ENCODE results near the gene VKORC1L1. TPM values are rescaled to one million over a fixed set of nuclear protein-coding genes. Genes with fewer than 3 reads are reported as not detected.
A peak's percentile ranks its signal among the peaks of the same experiment; 100 is the strongest.
"Not testable (repeated sequence)": the region's sequence is repeated elsewhere in the genome, so short reads cannot be mapped to it uniquely, and the experiment has no call there.

Gene VKORC1L1
- total RNA-seq (2014; rRNA removed; shearing (Covaris generic); ENCODE audit: low replicate concordance): 7.9 and 23.6 TPM in 2 replicates

GRCh38 chr7:65872776-65873581, at the start of gene VKORC1L1:
TSS of gene VKORC1L1 (plus strand) at chr7:65873074. CDS start at chr7:65873372, 298 bp downstream.
- H3K4me1 ChIP-seq (ENCODE audit: low read length): peaks cover 12% of the 10 kb centered on the region
- H3K36me3 ChIP-seq (ENCODE audit: insufficient read depth, low read length): no peaks in the 10 kb centered on the region
- no peaks in the 10 kb centered on the region for H3K9me3 ChIP-seq (ENCODE audit: low read length)
- H3K4me3 ChIP-seq (ENCODE audit: low read length): peak within 1 kb of the TSS; percentile 97
- H4K20me1 ChIP-seq (ENCODE audit: insufficient read depth, low read depth, low read length): no peaks in the 10 kb centered on the region
- peak within 1 kb of the TSS; percentile 68 for H3K4me2 ChIP-seq (ENCODE audit: low read depth, low read length, poor library complexity, severe bottlenecking)
- H3K79me2 ChIP-seq (ENCODE audit: low read length): peaks cover 40% of the 10 kb centered on the region
- H3K27me3 ChIP-seq (ENCODE audit: low read length): no peaks in the 10 kb centered on the region
- H2AFZ ChIP-seq (ENCODE audit: low read length): no peak within 1 kb of the TSS
- H3K9me2 ChIP-seq (replicated peaks; ENCODE audit: insufficient read depth, low read length): no peaks in the 10 kb centered on the region
- H3K9ac ChIP-seq (ENCODE audit: low read length): peak within 1 kb of the TSS; percentile 88
- H3K27ac ChIP-seq (ENCODE audit: low read length): peak within 1 kb of the TSS; percentile 62
- peak; percentile 98 for DNase-seq

- H3K9me2 ChIP-seq (replicated peaks; ENCODE audit: insufficient read depth, low read length): no peaks in the 10 kb centered on the region
- H3K79me2 ChIP-seq (ENCODE audit: low read length): no peaks in the 10 kb centered on the region
- H3K36me3 ChIP-seq (ENCODE audit: insufficient read depth, low read length): no peaks in the 10 kb centered on the region
- no peaks in the 10 kb centered on the region for H3K27me3 ChIP-seq (ENCODE audit: low read length)
- no peak for DNase-seq
- H3K27ac ChIP-seq (ENCODE audit: low read length): no peak overlapping the region
- H3K4me2 ChIP-seq (ENCODE audit: low read depth, low read length, poor library complexity, severe bottlenecking): no peak overlapping the region
- no peak overlapping the region for H3K4me3 ChIP-seq (ENCODE audit: low read length)
- no peaks in the 10 kb centered on the region for H3K9me3 ChIP-seq (ENCODE audit: low read length)
- H3K9ac ChIP-seq (ENCODE audit: low read length): no peak overlapping the region
- H2AFZ ChIP-seq (ENCODE audit: low read length): no peak overlapping the region
- H3K4me1 ChIP-seq (ENCODE audit: low read length): no peaks in the 10 kb centered on the region
- H4K20me1 ChIP-seq (ENCODE audit: insufficient read depth, low read depth, low read length): no peaks in the 10 kb centered on the region
Measured at GRCh38 chr7:65827366-65827765, 45.5 kb upstream of the VKORC1L1 start.

GRCh38 chr7:65832281-65832680, 40.6 kb upstream of the VKORC1L1 start:
- H3K79me2 ChIP-seq (ENCODE audit: low read length): no peaks in the 10 kb centered on the region
- H3K27ac ChIP-seq (ENCODE audit: low read length): no peak overlapping the region
- H3K9me2 ChIP-seq (replicated peaks; ENCODE audit: insufficient read depth, low read length): no peaks in the 10 kb centered on the region
- no peaks in the 10 kb centered on the region for H4K20me1 ChIP-seq (ENCODE audit: insufficient read depth, low read depth, low read length)
- no peaks in the 10 kb centered on the region for H3K36me3 ChIP-seq (ENCODE audit: insufficient read depth, low read length)
- H3K4me1 ChIP-seq (ENCODE audit: low read length): no peaks in the 10 kb centered on the region
- H2AFZ ChIP-seq (ENCODE audit: low read length): no peak overlapping the region
- no peaks in the 10 kb centered on the region for H3K9me3 ChIP-seq (ENCODE audit: low read length)
- H3K4me3 ChIP-seq (ENCODE audit: low read length): no peak overlapping the region
- no peak for DNase-seq
- H3K4me2 ChIP-seq (ENCODE audit: low read depth, low read length, poor library complexity, severe bottlenecking): no peak overlapping the region
- H3K9ac ChIP-seq (ENCODE audit: low read length): no peak overlapping the region
- H3K27me3 ChIP-seq (ENCODE audit: low read length): no peaks in the 10 kb centered on the region

- not testable (repeated sequence) for DNase-seq; H3K9ac ChIP-seq (ENCODE audit: low read length); H3K9me3 ChIP-seq (ENCODE audit: low read length); H3K9me2 ChIP-seq (replicated peaks; ENCODE audit: insufficient read depth, low read length); H4K20me1 ChIP-seq (ENCODE audit: insufficient read depth, low read depth, low read length); H3K79me2 ChIP-seq (ENCODE audit: low read length); H3K27me3 ChIP-seq (ENCODE audit: low read length); H3K4me2 ChIP-seq (ENCODE audit: low read depth, low read length, poor library complexity, severe bottlenecking); H3K4me3 ChIP-seq (ENCODE audit: low read length); H3K4me1 ChIP-seq (ENCODE audit: low read length); H3K36me3 ChIP-seq (ENCODE audit: insufficient read depth, low read length); H2AFZ ChIP-seq (ENCODE audit: low read length); H3K27ac ChIP-seq (ENCODE audit: low read length)
Measured at GRCh38 chr7:65836684-65837083, 36.2 kb upstream of the VKORC1L1 start.

- H3K9me2 ChIP-seq (replicated peaks; ENCODE audit: insufficient read depth, low read length); H3K4me1 ChIP-seq (ENCODE audit: low read length); H3K79me2 ChIP-seq (ENCODE audit: low read length); H2AFZ ChIP-seq (ENCODE audit: low read length); H4K20me1 ChIP-seq (ENCODE audit: insufficient read depth, low read depth, low read length); H3K36me3 ChIP-seq (ENCODE audit: insufficient read depth, low read length); DNase-seq; H3K4me3 ChIP-seq (ENCODE audit: low read length); H3K27ac ChIP-seq (ENCODE audit: low read length); H3K9me3 ChIP-seq (ENCODE audit: low read length); H3K4me2 ChIP-seq (ENCODE audit: low read depth, low read length, poor library complexity, severe bottlenecking); H3K27me3 ChIP-seq (ENCODE audit: low read length); H3K9ac ChIP-seq (ENCODE audit: low read length): not testable (repeated sequence)
Measured at GRCh38 chr7:65837541-65837956, 35.3 kb upstream of the VKORC1L1 start.

- Histone ChIP-seq H2AFZ (ENCODE audit: low read length) (no peak overlapping the region), H3K27me3 (ENCODE audit: low read length) (no peaks in the 10 kb centered on the region), H3K27ac (ENCODE audit: low read length) (no peak overlapping the region), H3K36me3 (ENCODE audit: insufficient read depth, low read length) (no peaks in the 10 kb centered on the region), H3K79me2 (ENCODE audit: low read length) (no peaks in the 10 kb centered on the region), H3K9me2 (replicated peaks; ENCODE audit: insufficient read depth, low read length) (no peaks in the 10 kb centered on the region), H3K9me3 (ENCODE audit: low read length) (no peaks in the 10 kb centered on the region), H3K4me2 (ENCODE audit: low read depth, low read length, poor library complexity, severe bottlenecking) (no peak overlapping the region), H3K9ac (ENCODE audit: low read length) (peak overlapping the region; percentile 33; the same call in 1 of the 2 replicates), H3K4me3 (ENCODE audit: low read length) (no peak overlapping the region), H4K20me1 (ENCODE audit: insufficient read depth, low read depth, low read length) (no peaks in the 10 kb centered on the region), H3K4me1 (ENCODE audit: low read length) (no peaks in the 10 kb centered on the region; the same call in 1 of the 2 replicates)
- no peak for DNase-seq
Measured at GRCh38 chr7:65839846-65840245, 33.0 kb upstream of the VKORC1L1 start.

- H3K27ac ChIP-seq (ENCODE audit: low read length): no peak overlapping the region
- DNase-seq: peak; percentile 91
- H3K79me2 ChIP-seq (ENCODE audit: low read length): no peaks in the 10 kb centered on the region
- no peaks in the 10 kb centered on the region for H4K20me1 ChIP-seq (ENCODE audit: insufficient read depth, low read depth, low read length)
- H3K9ac ChIP-seq (ENCODE audit: low read length): peak overlapping the region; percentile 33; the same call in 1 of the 2 replicates
- H3K9me2 ChIP-seq (replicated peaks; ENCODE audit: insufficient read depth, low read length): no peaks in the 10 kb centered on the region
- peak overlapping the region; percentile 57; the same call in 1 of the 2 replicates for H2AFZ ChIP-seq (ENCODE audit: low read length)
- H3K4me2 ChIP-seq (ENCODE audit: low read depth, low read length, poor library complexity, severe bottlenecking): no peak overlapping the region
- H3K27me3 ChIP-seq (ENCODE audit: low read length): no peaks in the 10 kb centered on the region
- H3K9me3 ChIP-seq (ENCODE audit: low read length): no peaks in the 10 kb centered on the region
- no peaks in the 10 kb centered on the region for H3K36me3 ChIP-seq (ENCODE audit: insufficient read depth, low read length)
- H3K4me3 ChIP-seq (ENCODE audit: low read length): no peak overlapping the region
- no peaks in the 10 kb centered on the region; the same call in 1 of the 2 replicates for H3K4me1 ChIP-seq (ENCODE audit: low read length)
Measured at GRCh38 chr7:65840446-65840845, 32.4 kb upstream of the VKORC1L1 start.

- not testable (repeated sequence) for H2AFZ ChIP-seq (ENCODE audit: low read length); H3K9me3 ChIP-seq (ENCODE audit: low read length); H3K9me2 ChIP-seq (replicated peaks; ENCODE audit: insufficient read depth, low read length); H3K4me3 ChIP-seq (ENCODE audit: low read length); H3K79me2 ChIP-seq (ENCODE audit: low read length); H3K27ac ChIP-seq (ENCODE audit: low read length); H3K27me3 ChIP-seq (ENCODE audit: low read length); H3K9ac ChIP-seq (ENCODE audit: low read length); H3K4me2 ChIP-seq (ENCODE audit: low read depth, low read length, poor library complexity, severe bottlenecking); DNase-seq; H3K4me1 ChIP-seq (ENCODE audit: low read length); H3K36me3 ChIP-seq (ENCODE audit: insufficient read depth, low read length); H4K20me1 ChIP-seq (ENCODE audit: insufficient read depth, low read depth, low read length)
Measured at GRCh38 chr7:65843616-65844015, 29.3 kb upstream of the VKORC1L1 start.
